Breast epithelium (tissue), 3 donors: ENCODE measurements around the gene NOL9.

ENCODE experiments used
- CTCF ChIP-seq, 3 donors: fragments of 450-650 bp; IDR thresholded peaks; one replicate each; pipeline ENCODE4 v1.5.1; 2016 to 2017; ENCODE audit warnings: antibody characterized with exemption in 3 of 3, mild to moderate bottlenecking in 3 of 3, moderate library complexity in 3 of 3
- POLR2AphosphoS5 ChIP-seq, 3 donors: sonication (generic); formaldehyde crosslinking; IDR thresholded peaks; one replicate each; pipeline ENCODE4 v1.6.1; 2017; ENCODE audit warnings: antibody characterized with exemption in 3 of 3

- TF ChIP-seq CTCF (IDR thresholded peaks at IDR 0.05) (no peak), POLR2AphosphoS5 (IDR thresholded peaks at IDR 0.05) (no peak)
These were observed 35.7 kb upstream of the NOL9 start for GRCh38 chr1:6590046-6590445.
